ENCODE data around the gene IFITM10.
A peak's percentile ranks its signal among the peaks of the same experiment; 100 is the strongest.

Gene IFITM10

DNA sequence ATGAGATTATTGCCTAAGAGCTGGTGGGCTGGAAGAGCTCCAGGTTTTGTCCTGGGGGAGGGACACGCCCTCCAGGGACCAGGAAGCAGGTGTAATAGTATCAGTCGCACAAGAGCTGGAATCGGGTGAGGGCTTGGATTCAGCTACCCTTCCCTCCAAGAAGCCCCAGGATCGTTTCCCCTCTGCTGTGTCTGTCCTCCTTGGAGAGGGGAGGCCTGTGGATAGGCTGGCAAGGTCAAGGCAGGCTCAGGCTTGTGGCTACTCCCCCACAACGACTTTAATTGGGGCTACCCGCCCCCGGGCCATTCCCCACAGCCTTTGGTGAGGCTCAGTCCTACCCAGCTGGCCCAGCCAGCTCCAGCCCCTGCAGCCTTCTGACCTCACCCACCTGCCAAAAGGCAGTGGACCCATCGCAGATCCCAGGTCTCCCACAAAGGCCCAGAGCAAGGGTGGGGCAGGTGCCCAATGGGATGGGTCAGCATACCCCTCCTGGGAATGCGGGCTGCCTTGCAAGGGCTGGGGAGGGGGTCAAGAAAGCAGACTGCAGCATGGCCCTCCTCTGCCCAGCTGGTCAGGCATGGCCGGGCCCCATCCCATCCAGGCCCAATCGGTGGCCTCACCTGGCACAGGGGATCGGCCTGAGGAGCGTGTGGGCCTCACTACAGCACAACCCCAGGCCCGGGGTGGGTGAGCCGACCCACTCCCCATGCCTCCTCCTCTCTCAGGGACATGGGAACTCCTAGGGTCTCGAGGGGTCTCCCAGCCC lies 12.3 kb upstream of the IFITM10 start:
- no peak for DNase-seq

DNA sequence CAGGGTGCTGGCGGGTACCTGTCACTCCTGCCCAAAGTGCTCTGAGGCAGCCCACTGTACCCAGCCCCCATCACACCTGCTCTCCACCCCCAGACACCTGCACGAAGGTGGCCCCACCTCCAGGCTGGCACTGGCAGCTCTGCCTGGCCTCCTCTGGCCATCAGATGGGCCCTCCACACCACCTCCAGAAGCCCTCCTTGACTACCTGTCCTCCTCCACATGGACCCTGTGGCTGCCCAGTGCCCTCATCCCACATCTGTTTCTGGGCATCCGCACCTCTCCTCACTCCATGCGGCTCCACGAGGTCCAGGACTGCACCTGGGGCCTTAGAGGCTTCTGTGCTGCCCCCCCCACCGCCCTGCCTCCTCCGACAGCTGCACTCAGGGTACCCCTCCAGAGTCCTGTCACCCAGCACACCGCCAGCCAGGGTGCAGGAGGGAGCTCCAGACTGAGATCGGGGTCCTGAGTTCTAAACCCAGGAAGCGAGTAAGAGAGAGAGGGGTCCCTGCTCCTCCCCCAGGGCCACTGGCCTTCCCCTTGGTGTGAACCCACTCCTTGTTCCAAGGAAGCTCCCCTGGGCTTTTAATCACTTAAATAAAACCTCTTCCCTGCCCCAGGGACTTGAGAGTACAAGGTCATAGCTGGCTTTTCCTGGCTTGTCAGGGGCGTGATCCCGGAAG lies 11.6 kb upstream of the IFITM10 start:
- DNase-seq: no peak

- no peak for DNase-seq
These were observed 10.9 kb upstream of the IFITM10 start for GRCh38 chr11:1761110-1761856.

DNA sequence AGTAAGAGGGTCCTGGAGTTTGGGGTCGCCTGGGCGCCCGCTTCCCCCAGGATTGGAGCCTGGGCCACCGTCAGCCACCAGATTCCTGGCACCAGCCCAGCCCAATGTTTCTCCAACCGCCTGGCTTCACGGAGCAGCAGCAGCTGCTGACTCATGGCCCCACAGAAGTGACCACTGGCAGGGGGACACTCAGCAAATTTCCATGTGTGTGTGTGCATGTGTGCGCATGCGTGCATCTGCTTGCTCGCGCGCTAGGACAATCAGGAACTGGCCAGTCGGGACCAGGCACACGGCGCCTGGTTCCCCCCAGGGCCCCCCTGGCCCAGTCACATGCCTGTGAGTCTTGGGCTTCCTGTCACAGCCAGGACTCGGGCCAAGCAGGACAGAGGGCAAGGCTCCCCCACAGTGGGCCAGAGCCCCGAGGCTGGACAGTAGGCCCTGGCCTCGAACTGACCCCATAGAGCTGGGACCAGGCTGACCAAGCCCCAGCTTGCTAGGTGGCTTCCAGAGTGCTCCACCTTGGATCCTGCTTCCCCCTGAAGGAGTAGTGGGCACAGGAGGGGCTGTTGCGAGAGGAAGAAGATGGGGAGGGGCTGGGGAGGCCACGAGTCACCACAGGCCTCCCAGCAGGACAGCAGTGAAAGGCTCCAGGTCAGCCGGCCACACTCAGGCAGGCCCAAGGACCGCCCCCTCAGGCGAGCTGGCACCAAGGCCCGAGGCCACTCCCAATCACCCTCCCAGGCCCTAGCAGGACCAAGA lies 10.1 kb upstream of the IFITM10 start:
- no peak for DNase-seq

DNA sequence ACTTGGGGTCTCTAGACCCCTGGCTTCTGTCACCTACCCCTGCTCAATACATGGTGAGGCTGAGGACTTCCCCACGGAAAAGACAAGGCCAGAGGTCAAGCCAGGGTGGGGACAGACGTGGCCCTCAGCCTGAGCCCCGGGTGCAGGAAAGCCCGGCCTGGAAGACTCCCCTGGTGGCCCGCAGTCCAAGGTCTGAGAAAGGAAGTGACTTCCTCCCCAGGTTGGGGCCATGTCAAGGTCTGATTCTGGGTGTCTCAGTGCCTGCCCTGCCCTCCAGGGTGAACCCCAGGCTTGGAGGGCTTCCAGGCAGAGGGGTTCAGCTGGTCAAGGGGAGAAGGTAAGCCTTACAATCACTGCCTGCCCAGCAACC lies 9.4 kb upstream of the IFITM10 start:
- no peak for DNase-seq

- DNase-seq: no peak
These were observed 8.9 kb upstream of the IFITM10 start for GRCh38 chr11:1759151-1759850.

DNA sequence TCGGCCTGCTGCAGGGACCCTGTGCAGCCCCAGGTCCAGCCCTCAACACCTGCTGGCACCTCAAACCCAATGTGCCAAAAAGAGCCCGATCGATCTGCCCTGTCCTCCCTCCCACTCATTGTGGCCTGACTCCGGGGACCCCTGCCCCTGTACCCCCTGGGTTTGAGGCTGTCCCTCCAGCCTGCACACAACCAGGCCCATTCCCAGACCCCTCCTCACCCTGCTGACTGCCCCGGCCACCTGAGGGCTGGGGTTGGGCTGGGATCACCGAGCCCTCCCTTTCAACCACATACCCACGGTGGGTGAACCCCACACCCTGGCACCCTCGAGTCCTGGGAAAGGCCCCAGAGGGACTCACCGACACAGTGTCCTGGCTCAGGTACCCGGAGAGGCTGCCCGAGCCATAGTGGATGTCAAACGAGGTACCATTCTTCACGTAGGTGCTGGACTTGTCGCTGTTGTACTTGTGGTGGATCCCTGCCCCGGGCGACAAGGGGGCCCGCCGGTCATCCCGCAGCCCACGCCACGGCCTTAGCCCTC lies 8.3 kb upstream of the IFITM10 start:
- DNase-seq: no peak

DNA sequence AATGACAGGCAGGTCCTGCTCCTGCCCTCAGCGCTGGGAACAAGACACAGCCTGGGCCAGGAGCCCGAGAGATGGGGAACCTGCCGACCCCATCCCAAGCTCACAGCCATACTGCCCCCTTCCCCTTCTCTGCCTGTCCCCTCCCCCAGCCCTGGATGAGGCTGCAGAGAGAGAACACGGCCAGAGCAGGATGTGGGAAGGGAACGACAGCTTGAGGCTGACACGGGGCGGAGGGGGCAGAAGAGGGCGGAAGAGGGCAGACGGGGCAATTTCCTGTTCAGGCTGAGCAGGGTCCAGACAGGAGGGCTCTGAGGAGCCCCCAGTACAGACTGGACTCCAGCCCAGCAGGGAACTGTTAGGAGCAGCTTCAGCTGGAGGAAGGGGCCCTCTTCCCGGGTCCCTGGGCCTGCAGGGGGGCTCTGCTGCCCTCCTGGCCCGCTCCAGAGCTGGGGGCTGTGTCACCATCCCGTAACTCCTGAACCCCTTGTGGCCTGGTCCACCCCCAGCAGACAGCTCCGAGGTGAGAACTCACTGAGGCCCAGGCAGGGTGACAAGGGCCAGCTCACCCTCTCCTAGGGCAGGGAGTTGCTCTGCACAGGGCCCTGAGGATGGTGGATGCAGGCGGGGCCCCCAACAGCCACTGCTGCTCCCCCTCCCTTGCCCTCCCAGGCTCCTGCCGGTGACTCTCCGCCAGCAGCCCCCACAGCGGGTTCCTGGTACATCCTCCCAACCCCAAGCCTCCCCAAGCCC lies 7.6 kb upstream of the IFITM10 start:
- DNase-seq: peak; percentile 91

DNA sequence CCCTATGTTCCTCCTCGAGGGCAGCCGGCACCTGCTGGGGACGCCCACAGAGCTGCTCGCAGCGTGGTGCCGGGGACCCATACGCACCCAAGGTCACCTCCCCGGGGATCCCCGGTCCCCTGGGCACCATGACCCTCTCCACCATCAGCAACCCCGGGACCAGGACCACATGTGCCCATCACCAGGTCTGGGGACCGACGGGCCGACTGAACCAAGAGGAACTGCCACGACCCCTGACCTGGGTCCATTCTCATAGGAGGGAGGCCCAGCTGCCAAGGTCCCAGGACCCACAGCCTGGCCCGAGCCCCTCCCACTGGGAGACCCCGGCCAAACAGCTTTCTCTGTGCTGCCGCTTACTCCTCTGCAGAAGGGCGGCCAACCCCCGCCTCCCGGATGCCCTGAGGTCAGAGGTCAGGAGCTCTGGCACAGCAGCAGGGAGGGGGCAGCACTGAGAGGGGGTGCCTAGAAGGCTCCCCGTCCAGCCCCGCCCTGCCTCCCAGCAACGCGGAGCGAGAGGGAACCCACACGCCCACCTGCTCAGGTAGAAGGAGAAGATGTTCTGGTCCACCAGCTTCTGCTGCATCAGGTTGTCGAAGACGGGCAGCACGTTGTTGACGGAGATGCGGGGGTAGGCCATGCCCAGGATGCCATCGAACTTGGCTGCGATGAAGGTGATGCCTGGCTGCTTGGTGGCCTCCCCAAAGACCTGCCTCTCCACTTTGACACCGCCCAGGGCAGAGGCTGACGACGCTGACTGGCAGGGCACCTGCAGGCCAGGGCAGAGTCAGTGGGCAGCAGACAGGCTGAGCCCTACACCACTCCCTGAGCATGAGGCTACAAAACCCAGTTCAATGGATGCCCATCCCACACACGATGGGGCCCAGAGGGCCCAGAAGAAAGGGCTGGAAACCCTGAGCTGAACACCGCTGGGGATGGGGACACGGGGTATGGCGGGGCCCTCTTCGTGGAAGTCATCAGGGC lies 6.7 kb upstream of the IFITM10 start:
- DNase-seq: no peak

- DNase-seq: no peak
These were observed 5.5 kb upstream of the IFITM10 start for GRCh38 chr11:1755692-1756561.

GRCh38 chr11:1755344-1755691 lies 4.9 kb upstream of the IFITM10 start:
- DNase-seq: no peak

DNA sequence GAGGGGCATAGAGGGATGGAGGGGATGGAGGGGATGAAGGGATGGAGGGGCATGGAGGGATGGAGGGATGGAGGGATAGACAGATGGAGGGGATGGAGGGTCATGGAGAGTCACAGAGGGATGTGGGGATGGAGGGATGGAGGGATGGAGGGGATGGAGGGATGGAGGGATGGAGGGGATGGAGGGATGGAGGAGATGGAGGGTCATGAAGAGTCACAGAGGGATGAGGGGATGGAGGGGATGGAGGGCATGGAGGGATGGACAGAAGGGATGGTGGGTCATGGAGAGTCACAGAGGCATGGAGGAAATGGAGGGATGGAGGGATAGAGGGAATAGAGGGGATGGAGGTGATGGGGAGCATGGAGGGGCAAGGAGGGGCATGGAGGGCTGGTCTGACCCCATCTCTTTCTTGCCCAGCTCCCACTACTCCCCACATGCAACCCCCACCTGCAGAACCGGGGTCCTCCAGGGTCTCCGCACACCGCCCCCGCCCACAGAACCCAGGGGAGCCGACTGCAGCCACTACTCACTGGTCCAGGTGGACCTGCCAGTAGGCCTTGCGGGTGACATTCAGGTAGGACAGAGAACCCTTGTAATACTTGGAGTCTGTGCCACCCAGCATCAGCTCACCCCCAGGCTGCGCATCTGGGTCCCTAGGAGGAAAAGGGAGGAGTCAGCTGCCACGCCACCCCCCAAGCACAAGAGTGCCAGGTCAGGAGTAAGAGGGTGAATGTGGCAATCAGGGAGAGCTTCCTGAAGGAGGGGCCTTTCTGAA lies 4.2 kb upstream of the IFITM10 start:
- no peak for DNase-seq

DNA sequence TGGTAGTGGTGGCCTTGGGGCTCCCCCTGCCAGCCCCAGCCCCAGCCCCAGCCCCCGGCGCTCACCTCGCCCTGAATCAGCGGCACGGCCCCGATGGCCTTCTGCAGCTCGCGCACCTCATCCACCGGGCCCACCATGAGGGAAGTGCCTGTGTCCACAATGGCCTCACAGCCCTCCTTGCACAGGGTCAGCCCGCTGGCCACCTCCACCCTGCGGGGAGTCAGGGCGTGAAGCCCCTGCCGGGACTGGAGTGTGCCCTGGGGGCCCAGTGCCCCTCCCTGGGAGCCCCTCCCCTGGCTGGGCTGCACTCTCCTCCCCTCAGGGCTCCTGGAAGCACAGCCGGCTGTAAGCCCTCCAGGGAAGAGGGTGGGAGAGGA lies 3.5 kb upstream of the IFITM10 start:
- no peak for DNase-seq

DNA sequence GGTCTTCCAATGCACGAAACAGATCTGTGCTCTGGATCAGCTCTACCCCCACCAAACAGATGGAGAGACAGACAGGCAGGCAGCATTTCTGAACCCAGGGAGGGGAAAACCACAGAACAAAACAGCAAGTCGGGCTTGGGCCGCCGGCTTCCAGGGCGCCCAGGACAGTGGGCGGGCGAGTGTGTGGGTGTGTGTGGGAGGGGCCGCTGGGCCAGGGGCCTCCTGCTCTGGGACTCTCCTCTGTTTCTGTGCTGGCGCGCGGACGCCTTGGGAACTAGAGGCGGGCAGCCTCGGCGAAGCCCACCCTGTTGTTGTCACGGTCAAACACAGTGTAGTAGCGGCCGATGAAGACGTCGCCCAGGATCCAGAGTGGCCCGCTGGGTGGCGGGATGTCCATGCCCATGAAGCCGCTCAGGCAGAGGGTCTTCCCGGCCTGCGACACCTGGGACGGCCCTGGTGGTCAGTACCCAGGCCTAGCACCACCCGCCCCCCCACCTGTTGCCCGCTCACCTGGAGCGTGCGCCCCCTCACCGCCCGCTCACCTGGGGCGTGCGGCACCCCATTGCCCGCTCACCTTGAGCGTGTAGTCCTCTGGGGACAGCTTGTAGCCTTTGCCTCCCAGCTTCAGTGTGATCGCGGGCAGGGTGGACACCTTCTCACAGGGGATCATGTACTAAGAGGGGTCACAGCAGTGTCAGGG lies 3.0 kb upstream of the IFITM10 start:
- no peak for DNase-seq

DNA sequence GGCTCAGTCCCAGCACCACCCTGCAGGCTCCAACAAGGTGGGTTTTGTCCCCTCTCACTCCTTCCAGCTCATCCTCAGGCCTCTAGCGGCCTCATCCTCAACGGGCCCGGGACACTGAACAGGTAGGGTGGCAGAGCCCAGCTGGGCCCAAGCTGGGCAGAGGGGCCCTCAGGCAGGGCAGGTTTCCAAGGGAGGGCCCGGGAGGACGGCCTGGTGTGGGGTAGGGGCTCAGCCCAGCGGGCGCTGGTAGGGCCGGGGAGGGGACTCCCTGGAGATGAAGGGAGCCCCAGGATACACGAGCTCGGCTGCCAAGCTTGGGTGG lies 2.5 kb upstream of the IFITM10 start:
- no peak for DNase-seq

- no peak for DNase-seq
These were observed 1.9 kb upstream of the IFITM10 start for GRCh38 chr11:1751999-1752906.

DNA sequence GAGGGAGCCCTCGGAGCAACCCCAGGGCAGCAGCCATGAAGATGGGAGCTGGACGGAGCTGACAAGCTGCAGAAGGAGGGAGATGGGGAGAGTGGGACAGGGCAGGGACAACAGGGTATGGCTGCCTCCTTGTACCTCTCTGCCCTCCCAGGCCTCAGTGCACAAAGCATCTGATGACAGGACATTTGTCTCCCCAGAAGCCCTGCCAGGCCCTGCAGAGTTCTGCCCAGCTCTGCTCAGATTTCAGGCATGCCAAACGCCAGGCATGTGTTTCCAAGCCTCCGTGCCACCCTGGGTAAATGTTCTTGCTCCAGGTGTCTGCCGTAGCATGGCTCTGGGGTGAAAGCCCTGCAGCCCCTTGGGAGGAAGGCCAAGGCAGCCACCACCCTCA lies 1.1 kb upstream of the IFITM10 start:
- DNase-seq: no peak

All from GDM1 (cell line).